GM04504 (cell line): ENCODE data around the gene NKTR.

Experiments
- DNase-seq: peaks from one replicate; pipeline ENCODE4 v3.0.0-alpha.2; 2012; ENCODE audit warnings: low read depth

NKTR gene

GRCh38 chr3:42649783-42650182 lies 49.3 kb downstream of the NKTR start:
- no peak for DNase-seq

- peak; percentile 37 for DNase-seq
Observed at GRCh38 chr3:42651248-42652091, 51.0 kb downstream of the NKTR start.

- no peak for DNase-seq
Observed at GRCh38 chr3:42652251-42652610, 51.7 kb downstream of the NKTR start.

GRCh38 chr3:42652611-42653302 lies 52.3 kb downstream of the NKTR start:
- peak; percentile 35 for DNase-seq

GRCh38 chr3:42653303-42653559 lies 52.7 kb downstream of the NKTR start:
- DNase-seq: no peak

GRCh38 chr3:42653560-42654330 lies 53.3 kb downstream of the NKTR start, which contains the start of gene ZBTB47:
ZBTB47 (plus strand) TSS chr3:42653697; CDS start chr3:42658356, 4,659 bp downstream.
- DNase-seq: no peak

- DNase-seq: peak; percentile 26
Observed at GRCh38 chr3:42654331-42655201, 54.1 kb downstream of the NKTR start.

- DNase-seq: no peak
Observed at GRCh38 chr3:42655331-42655888, 54.9 kb downstream of the NKTR start.

GRCh38 chr3:42655980-42656679 lies 55.6 kb downstream of the NKTR start:
- peak; percentile 44 for DNase-seq

- no peak for DNase-seq
Observed at GRCh38 chr3:42656680-42657610, 56.5 kb downstream of the NKTR start.

- DNase-seq: no peak
Observed at GRCh38 chr3:42657675-42658074, 57.2 kb downstream of the NKTR start.

- DNase-seq: no peak
Observed at GRCh38 chr3:42658091-42658770, 57.7 kb downstream of the NKTR start.

GRCh38 chr3:42658771-42659390 lies 58.4 kb downstream of the NKTR start:
- no peak for DNase-seq

- no peak for DNase-seq
Observed at GRCh38 chr3:42659451-42660130, 59.1 kb downstream of the NKTR start.

GRCh38 chr3:42660131-42660715 lies 59.7 kb downstream of the NKTR start:
- no peak for DNase-seq

GRCh38 chr3:42660898-42661297 lies 60.4 kb downstream of the NKTR start:
- no peak for DNase-seq

- no peak for DNase-seq
Observed at GRCh38 chr3:42661593-42662022, 61.1 kb downstream of the NKTR start.
